ENCODE data around the gene SNED1.
A peak's percentile ranks its signal among the peaks of the same experiment; 100 is the strongest.
"Not testable (repeated sequence)": the region's sequence is repeated elsewhere in the genome, so short reads cannot be mapped to it uniquely, and the experiment has no call there.

The SNED1 gene

DNA sequence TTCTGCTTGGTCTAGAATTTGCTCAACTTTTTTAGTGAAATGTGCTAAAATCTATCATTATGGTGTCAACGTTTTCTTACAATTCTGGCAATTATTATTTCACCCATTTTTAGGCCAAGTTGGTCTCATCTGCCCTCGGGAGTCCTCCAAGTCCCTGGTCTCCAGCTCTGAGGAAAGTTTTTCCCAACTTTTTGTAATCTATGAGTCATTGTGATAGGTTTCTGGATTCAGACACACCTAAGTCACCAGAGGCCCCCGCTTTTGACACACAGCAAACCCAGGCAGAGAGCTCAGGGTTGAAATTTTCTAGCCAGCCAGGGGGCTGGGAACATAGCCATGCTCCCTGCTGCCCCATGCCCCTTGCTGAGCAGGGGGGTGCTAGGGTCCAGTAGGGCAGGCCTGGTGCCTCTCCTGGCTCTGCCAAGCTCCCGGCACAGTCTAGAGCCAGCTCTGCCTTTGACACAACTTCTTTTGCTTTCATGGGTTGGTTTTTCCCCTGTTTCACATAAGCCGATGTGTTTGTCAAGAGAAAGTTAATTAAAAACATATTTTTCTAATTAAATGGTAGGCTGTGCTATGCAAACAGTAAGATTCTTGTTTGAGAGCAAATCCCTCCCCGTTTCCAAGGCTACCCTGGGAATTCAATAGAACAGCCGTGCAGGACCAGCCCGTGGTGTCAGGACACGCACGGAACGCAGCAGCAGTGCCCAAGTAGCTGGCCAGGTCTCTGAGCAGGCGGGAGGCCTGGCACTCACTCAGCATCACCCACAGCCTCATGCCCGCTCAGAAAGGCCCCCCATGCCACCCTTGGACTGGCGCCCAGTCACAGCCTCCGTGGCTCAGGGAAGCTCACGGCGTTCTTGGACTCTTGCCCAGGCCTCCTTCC, 25.5 kb upstream of the SNED1 start:
- DNase-seq: no peak

DNA sequence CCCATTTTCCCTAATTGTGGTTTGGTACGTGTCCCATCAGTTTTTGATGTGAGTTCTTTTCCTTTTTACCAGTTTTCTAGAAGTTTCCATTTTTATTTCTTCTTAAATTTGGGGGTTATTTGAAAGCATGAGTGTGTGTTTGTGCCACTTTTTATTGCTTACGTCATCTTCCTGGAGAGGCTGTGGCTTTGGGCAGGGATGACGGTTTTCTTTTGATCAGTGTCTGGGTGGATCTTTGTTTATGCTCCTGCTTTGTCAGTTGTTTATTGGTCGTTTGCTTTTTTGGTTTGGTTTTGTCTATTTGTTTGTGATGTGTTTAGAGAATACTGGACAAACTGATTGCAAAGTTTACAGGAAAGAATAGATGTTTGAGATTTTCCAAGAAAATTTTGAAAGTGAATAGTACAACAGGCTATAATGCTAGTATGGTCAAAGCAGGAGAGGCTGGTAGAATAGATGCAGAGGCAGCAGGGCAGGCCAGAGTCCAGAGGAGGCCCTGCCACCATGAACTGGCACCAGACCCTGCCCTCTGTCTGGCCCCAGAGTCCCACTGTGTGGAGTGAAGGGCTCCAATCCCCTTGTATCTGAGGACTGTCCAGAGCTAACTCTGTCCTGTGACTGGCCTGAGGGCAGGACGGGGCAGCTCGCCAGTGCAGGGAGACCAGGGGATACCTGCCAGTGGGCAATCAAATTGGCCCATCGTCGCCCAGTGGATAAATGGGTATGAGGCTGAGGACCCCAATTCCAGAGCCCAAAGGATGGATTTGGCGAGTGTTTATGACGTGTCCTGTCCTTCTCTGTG, 23.4 kb upstream of the SNED1 start:
- DNase-seq: peak; percentile 35 to 52

DNA sequence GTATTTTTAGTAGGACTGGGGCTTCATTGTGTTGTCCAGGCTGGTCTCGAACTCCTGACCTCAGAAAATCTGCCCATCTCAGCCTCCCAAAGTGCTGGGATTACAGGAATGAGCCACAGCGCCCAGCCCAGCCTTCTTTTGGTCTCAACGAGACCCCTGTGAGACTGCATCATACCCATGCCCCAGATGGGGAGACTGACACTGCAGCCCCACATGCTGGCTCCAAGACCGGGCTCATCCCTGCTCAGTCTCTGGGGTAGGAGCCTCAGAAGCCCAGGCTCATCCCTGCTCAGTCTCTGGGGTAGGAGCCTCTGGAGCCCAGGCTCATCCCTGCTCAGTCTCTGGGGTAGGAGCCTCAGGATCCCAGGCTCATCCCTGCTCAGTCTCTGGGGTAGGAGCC, 22.5 kb upstream of the SNED1 start:
- DNase-seq: not testable (repeated sequence)

DNA sequence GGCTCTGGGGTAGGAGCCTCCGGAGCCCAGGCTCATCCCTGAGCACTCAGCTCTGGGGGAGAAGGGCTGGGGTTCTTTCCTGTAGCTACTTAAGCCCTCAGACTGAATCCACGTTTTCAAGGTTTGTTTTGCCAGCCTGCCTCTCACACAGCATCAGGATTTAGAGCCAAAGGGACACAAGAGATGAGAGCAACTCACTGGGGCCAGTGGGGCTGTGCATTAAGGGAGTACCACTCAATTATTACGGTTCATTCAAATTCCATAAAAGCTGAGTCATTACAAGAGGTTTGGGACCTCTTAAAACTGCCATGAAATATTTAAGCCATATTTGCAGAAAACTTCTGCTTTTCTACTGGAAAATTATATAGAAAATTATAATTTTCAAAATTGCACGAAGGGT, 17.1 kb upstream of the SNED1 start:
- DNase-seq: no peak

DNA sequence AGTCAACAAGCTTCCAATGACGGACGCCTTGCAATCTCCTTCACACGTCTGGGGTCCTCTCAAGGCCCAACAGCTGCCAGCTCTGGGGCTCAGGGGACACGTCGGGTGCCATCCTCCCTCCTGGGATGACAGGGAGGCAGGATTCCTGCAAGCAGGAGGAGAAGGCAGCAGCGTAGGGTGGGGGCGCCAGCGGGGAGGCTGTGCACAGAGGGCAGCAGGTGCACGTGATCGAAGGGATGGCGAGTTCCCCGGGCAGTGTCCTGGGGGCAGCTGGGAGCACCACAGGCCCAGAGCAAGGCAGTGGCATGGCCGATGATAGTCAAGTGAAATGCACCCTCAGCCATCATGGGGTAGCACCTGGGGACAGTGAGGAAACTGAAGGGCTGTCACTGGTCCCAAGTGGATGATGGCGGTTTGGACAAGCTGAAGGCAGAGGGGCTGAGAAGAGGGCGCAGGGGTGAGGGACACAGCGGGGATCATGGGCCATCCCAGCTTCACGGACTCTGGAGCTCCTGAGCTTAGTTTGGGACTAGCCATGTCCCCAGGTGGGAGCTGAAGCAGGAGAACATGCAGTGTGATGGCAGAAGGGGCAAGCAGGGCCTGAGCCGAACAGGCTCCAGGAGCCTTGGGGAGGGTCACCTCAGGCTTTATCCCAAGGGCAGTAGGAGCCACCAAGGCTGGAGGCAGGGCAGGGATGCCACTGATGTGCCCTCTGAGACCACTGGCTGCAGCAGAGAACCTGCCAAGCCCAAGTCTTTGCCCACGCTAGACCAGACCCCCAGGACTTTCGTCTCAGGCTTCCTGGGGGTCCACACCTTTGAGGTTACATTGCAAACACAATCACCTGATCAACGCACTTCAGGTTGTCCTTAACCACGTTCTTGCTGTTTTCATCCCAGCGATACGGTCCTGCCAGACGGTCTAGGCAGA, 16.3 kb upstream of the SNED1 start:
- DNase-seq: no peak

DNA sequence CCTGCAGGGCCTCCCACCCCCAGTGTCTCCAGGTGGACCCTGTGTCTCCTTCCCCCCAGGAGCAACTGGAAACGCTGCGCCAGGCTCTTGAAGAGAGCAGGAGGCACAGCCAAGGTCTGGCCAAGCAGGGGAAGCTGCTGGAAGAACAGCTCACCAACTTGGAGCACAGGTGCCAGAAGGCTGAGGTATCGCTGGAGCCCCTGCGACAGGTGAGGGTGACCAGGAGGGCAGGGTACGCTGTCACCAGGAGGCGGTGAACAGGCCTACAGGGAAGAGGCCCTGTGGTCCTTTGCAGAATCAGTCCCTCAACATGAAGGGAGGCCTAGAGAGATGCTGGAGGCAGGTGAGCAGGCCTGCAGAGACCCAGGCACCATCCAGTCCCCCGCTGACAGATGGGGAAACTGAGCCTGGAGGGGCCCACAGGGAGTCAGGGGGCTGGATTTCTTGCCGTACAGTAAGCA, 15.6 kb upstream of the SNED1 start:
- no peak for DNase-seq

DNA sequence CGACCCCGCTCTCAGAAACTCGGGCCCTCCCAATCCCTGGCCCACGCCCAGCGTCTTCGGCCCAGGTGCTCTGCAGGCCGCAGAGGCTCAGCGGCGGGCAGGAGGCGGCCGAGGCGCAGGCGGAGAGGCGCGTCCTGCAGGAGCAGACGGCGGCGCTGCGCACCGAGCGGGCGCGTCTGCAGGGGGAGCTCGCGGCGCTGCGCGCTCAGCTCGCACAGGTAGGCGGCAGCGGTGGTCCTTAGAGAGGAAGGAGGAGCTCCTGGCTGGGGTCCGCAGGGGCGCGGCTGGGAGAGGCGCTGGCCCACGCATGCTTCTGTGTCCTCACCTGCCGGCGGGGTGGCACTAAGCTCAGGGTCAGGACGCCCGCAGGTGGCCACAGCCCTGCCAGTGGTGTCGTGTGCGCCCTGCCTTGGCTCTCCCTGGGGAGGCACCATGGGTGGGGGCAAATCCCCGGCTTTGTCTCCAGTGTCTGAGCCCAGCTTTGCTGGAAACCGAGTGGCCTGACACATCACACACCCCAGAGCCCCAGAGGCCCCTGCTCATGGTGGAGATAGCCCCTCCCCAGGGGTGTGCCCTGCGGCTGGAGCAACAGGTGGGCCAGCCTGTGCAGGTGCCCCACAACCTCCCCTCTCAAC, 14.9 kb upstream of the SNED1 start:
- DNase-seq: peak; percentile 26 to 34

DNA sequence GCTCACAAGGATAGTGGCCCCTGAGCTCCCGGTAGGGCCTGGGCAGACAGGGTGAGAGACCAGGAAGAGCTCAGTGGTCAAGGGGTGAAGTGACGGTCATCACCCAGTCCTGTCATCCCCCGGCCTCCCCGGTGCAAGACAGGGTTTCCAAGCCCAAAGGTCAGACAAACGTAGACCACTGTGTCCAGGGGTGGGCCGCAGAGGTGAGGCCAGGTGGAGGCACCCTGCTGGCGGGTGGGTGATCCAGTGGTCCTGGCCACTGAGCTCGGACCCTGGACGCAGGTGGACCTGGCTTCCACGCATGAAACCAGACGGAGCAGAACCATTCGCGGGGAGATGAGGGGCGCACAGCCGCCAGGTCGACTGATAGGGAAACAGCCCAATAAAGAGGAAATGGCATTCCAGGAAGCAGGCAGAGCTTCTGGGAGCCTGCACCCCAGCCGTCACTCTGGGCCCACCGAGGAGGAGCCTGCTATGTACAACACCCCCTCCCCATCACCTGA, 14.4 kb upstream of the SNED1 start:
- no peak for DNase-seq

DNA sequence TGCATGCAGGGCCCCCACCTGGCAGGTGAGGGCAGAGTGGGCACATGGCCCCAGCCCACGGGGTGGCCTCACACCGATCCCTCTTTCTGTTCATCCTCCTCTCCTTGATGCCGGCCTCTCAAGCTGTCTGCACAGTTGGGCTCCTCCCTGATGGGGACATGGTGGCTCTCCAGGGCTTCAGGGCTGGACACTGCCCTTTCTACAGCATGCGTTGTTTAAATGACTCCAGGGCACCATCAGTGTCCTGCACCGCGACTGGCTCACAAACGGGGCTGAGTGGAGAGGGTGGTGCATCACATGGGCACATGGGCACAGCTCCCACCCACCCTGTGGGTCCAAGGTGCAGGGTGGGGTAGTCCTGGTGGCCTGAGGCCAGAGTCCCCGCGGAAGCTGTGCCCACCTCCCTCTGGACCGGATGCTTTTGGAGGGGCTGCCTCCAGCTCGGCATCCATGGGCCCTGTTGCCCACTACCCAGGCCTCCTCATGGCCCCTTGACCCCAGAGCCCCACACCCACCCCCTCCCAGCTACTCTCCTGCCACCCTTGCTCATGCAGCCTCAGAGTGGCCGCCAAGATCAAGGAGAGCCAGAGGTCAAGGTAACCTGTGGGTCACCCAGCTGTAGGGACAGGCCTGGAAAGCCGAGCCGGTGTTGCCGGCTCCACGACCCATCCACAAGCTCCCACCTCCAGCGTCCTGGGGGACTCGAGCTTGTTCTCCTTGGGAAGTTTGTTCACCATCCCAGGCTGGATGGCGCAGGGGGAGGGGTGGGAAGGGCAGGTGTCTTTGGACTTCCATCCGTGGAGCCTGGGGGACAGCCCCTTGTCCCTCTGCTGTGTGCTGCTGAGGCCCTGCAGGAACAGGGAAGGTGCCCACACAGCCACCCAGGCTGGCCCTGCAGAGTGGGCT, 12.3 kb upstream of the SNED1 start:
- no peak for DNase-seq

DNA sequence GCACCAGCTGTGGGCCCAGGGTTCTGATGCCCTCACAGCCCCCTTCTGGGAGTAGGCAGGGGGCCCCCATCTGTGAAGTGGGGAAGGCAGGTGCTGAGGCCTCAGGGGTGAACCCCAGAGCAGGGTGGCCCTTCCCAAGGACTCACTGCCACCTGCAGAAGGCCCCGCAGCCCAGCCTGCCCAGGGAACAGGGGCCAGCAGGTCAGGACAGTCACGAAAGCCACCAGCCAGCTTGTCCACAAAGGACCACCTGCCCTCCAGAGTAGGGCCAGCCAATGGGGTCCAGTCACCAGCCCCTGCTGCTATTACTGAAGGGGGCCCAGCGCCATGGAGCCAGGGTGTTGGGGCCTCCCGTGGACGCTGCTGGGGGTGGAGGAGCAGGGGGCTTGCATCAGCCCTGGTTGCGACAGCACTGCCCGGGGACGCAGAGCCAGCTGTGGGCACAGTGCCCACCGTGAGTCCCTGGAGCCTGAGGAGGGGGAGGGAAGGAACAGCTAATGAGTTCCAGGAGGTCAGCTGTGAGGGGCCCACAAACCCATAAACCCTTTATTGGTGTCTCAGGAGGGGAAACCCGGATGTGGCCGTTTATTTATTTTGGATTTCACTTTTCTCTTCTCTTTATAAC, 11.5 kb upstream of the SNED1 start:
- DNase-seq: no peak

DNA sequence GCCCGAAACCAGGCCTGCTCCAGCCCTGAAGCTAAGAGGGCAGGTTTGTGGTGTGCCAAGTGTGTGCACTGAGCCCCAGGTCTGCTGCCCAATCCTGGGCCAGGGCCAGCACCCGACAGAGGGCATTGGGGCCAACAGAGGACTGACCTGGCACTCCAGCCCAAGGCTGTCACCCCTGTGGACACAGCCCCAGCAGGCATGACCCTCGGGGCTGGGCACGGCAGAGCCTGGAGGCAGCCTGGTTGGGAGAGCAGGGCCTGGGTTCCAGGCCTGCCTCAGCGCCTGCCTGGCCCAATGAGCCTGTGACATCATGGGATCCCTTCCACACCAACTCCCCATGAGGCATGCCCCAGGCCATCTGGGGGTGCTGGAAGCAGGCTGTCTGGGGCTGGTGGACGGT, 10.8 kb upstream of the SNED1 start:
- no peak for DNase-seq

DNA sequence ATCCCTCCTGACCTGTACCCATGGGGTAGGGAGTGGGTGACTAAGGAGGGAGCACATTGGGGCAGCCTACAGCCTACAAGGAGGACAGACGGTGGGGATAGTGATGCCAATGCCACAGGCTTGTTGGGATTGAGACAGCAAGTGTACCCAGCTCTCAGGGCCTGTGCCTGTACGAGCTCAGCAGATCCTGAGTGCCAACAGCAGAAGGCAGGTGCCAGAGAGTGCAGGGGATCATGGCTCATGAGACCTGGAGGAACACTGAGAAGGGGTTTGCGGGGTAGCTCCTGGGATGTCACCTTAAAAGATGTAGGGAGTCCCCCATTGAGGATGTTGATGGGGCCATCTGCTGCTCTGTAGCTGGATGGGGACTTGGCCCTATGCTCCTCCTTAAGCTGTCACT, 10.3 kb upstream of the SNED1 start:
- DNase-seq: no peak

DNA sequence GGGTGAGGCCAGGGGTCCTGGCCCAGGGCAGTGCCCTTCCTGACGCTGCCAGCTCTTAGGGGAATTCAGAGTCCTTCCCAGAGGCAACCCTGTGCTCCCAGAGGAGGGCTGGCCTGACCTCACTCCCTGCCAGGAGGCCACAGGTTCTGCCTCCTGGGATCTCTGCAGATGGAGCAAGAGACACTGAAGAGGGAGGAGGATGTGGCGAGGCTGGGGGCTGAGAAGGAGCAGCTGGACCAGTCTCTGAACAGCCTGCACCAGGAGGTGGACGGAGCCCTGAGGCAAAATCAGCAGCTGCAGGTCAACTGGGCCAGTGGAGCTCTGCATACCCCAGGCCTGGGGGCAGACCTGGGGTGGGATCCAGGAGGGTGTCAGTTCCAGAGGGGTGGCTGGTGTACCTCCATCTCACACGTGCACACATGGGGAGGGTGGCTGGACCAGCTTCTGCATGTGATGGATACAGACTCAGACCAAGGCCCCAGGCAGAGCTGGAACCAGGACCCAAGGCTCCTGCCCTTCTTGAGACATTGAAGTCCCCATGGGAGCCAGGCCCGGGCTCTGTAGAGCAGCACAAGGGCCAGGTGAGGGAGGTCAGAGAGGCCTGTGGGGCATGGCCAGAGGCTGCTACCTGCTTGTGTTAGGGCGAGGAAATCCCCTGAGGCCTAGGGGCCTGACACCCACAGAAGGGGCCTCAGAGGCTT, 9.7 kb upstream of the SNED1 start:
- DNase-seq: no peak

DNA sequence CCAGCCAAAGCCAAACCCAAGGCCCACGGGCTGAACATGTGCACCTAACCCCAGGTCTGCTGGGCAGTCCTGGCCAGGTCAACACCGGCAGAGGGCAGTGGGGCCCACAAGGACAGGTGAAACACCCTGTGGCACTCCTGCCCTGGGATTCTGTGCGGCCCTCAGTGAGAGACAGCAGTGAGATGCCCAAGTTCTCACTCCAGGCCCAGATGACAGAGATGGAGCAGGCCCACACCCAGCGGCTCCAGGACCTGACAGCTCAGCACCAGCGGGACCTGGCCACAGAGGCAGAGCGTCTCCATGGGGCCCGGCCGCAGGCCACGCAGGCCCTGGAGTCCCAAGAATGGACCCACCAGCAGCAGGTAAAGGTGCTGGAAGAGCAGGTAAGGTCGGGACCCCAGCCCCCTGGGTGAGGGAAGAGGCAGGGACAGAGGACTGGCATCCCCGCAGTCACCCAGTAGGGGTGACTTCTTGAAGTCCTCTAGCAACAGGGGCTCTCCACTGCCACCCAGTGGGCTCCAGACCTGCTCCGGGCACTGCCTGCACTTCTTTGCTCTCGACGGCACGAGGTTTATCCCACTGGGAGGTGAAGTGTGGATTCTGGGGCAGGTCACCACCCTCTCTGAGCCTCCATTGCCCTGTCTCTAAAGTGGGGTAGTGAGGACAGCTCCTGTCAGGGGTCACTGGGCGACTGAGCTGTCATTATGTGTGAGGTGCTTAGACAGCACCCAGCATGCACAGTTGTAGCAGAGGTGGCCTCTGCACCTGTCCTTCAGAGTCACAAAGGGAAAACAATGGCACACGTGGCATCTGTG, 8.8 kb upstream of the SNED1 start:
- DNase-seq: no peak

DNA sequence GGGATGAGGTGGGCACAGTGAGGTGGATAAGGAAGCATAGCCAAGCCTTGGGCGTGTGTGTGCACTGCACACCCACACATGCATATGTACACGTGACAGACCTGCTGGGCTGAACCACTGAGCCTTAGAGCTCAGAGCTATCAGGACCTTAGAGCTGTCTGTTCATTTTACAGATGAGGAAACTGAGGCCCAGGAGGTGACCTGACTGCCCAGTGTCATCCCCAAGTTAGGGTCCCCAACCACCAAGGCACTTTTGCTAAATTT, 8.2 kb upstream of the SNED1 start:
- no peak for DNase-seq

DNA sequence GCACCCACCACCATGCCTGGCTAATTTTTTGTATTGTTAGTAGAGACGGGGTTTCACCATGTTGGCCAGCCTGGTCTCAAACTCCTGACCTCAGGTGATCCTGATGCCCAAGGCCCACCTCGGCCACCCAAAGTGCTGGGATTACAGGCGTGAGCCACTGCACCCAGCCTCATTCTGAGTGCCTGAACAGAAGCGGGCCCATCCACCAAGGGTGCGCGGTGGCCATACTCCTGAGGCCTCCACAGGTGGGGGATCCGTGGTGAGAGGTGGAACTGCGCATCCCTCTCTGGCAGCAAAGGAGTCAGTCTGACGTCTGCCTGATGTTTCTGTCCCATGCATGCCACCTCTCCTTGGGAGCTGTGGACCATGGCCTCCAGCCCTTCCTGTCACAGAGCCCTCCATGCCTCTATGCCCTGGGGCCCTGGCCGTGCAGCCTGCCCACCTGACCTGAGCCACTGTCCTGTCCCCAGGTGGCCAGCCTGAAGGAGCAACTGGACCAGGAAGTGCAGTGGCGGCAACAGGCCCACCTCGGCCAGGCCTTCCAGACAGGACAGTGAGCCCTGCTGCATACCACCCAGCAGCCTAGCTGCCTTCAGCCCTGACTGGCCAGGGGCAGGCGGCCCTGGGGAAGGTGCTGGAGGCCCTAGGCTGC, 7.6 kb upstream of the SNED1 start:
- DNase-seq: no peak

DNA sequence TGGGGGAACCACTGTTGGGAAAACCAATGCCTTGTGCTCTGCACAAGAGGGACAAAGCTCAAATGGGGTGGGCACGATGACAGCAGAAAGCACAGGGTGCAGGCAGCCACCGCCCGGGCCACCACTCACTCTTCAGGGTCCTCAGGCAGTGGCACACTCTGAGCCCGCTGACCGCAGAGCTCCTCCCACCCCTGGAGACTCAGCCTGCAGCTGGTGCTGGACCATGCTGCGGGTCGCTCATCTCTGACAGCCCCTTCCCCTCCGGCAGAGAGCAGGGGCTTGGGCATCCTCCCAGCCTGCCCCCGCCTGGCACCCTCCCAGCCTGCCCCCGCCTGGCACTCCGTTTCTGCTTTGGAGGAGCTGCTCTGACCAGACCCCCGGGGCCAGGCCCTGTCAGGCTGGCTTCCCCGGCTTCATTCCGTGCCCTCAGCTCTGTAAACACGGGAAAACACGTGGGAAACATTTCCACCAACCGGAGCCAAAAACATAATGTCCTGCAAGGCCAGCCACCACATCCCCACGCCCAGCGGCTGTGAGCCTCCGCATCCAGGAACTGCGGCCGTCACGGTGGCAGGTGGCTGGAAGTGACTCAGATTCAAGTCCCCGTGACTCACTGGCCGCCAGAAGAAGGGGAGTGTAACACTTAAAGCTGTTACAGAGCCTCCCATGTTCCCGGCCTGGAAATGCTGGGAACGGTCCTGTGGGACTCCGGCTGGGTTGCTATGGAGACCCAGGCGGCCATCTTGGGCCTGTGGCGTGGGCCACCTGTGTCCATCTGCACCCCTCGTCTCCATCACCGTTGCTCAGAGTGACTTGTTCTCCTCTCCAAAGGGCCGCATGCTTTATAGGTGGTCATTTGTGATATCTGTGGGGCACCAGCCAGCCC, 6.8 kb upstream of the SNED1 start:
- DNase-seq: peak in 1 of 2 donors; percentile 16

All from CD4-positive, alpha-beta T cell treated with Interleukin-1 beta for 1 hour (primary cell).